ENCODE data around the gene MACROD2.

Gene MACROD2

DNA sequence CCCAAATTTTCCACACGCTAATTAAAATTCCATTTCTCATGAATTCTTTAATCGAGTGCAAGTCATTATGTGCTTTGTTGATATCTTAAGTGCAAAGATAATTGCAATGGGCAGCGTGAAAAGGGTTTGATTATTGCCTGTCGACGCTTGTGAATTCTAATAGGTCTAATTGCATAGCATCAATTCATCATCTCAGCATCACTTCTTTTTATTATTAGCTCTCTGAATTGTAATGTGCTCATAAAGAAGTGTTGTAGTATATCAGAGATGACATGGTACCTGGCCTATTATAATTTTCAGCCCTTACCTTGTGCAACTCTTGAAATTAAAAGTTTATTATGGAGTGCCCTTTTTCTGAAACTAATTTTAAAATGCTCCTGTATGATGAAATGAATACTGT lies 1208.9 kb downstream of the MACROD2 start:
- DNase-seq, result no peak

- no peak for DNase-seq
Measured at GRCh38 chr20:15205028-15205427, 1209.7 kb downstream of the MACROD2 start.

- DNase-seq, result no peak
Measured at GRCh38 chr20:15205719-15206118, 1210.4 kb downstream of the MACROD2 start.

- DNase-seq, result no peak
Measured at GRCh38 chr20:15209537-15209936, 1214.2 kb downstream of the MACROD2 start.

- no peak for DNase-seq
Measured at GRCh38 chr20:15214051-15214450, 1218.7 kb downstream of the MACROD2 start.

GRCh38 chr20:15220009-15220656 lies 1224.8 kb downstream of the MACROD2 start:
- DNase-seq, result no peak

DNA sequence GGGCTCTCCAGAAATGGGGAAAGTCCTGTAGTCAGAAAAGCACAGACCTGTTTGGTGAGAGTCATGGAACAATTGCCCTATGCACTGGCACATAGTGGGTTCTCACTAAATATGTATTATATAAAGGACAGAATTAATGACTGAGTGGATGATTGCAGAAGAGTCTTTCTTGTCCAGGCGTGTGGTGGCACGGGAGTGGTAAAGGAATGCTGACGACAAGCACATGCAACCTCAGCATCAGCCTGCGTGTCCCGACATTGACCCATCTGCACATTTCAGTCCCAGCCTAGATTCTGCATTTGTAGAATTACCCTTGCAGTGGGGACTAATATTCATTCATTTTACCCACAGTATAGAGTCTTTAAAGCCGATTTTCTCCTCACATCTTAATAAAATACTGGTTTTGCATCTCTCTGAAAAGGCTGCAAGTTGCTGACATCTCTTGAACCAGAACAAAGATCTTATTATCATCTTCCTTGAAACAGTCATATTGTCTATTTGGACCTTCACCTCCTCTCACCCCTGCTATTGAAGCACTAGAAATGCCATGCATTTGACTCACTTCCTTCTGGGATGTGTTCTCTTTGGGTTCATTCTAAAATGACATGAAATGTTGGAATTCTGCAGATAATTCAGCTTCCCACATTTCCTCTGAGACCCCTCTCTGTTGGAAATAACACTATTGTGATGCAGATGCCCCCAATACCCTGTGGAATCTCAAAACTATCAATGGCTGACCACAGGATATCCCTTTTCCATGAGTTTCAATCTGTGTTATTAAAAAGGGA lies 1225.7 kb downstream of the MACROD2 start:
- no peak for DNase-seq

- DNase-seq, result no peak
Measured at GRCh38 chr20:15222502-15223330, 1227.4 kb downstream of the MACROD2 start.

DNA sequence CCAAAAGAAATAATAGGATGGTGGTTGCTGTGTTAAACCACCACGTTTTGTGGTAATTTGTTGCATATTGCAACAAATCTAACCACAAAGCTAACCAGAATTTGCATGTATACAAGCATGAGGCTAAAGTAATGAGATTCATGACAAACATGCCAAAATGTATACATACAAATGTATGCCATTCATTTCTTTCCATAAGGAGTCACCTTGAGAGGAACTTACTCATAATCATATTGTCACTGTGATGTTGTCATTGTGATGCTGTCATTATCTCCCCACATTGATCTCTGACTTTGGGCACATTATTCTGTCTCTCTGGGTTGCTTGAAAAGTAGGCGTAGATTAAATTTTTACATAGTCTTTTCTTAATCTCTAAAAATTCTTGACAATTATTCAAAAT lies 1228.9 kb downstream of the MACROD2 start:
- no peak for DNase-seq

DNA sequence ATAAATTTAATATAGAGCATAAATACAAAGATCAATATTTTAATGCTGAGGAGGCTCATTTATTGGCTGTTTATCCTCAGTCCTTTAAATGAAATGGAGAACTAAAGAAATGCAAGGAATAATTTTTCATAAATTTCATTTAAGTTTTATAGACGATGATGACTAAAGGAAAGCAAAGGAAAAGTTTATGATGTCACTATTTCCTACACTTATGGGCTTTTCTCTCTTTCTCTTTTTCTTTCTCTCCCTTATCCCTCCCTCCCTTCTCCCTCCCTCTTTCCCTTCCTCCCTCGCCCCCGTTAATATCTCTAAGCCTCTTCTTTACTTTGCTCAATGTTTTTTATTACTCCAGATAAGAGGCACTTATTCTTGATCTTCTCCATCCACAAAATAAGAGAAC lies 1231.8 kb downstream of the MACROD2 start:
- no peak for DNase-seq

DNA sequence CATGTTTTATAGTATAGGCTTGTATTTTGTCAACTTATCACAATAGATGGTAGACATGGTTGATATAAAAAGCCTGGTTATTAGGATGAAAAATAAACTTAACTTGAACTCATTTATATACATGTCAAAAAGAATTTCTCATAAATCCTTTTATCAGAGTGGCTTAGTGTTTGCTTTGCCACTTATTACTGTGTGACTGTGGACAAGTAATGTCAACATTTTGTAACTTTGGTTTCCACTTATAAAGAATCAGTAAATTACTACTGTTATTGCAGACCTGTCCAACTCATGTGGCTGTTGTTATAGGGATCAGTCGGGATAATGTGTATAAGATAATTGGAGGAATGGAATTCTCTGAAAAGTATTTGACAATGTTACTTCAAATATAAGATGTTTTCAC lies 1236.9 kb downstream of the MACROD2 start:
- no peak for DNase-seq

DNA sequence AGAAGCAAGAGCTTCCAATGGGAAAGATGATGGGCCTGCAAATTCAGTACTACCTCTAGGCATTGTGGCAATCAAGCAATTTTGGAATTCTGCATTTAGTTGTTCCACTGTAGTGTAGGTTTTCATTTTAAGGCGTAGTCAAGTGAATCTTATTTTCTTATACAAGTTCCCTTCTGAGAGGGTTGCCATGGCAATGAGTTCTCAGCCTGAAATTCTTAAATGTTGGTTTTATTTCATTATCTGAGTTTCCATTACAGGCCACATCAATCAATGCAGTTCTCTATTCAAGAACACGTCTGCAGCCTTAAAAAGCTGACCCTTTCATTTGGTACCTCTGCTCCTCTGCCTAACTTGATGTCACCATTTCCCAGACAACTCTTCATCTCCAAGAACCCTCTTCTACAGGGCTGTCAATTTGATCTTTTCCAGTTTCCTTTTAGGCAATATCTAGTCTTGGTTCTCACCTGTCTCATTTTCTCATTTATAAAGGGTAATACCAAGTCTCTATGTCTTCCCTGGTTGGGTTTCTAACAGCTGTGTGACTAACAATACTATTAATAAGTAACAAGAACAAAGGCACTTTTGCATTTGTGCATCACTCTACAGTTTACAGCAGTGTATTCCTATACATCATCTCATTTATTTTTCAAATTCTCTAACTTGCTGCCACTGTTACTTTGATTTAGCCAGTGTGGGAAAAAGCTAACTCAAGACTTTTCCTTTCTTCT lies 1240.3 kb downstream of the MACROD2 start:
- DNase-seq, result no peak

- DNase-seq, result no peak
Measured at GRCh38 chr20:15236812-15237211, 1241.5 kb downstream of the MACROD2 start.

GRCh38 chr20:15239542-15240206 lies 1244.4 kb downstream of the MACROD2 start:
- no peak for DNase-seq

DNA sequence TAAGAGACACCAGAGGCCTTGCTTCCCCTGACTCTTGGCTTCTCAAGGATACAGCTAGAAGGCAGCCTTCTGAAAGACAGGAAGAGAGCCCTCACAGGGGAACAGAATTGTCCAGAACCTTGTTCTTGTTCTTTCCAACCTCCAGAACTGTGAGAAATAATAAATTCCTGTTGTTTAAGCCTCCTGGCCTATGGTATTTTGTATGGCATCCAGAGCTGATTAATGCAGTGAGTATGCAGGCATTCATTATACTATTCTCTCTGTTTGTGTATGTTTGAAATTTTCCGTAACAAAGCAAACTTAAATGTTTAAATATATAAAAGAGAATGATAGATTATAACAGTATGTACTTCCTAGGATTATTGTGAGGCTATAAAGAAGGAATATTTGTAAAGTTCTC lies 1245.5 kb downstream of the MACROD2 start:
- DNase-seq, result no peak

GRCh38 chr20:15241681-15242080 lies 1246.4 kb downstream of the MACROD2 start:
- DNase-seq, result no peak

DNA sequence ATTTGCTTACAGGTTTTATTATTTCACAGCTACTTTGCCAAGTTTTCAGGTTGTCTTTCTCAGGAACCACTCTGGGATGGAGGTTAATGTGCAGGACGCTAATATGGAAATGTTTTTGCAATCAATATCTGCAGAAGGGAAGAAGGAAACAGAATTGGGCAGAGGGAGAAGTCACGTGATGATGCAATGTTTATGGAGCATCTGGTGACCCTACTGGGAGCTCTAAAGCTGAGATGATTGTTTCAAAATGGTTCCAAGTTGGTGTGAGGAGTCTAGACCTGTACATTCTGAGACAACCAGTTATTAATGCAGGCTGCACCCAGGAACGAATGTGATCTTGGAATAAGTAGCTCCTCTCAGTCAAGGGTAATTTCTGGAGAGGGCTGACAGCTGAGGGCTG lies 1247.5 kb downstream of the MACROD2 start:
- DNase-seq, result no peak

DNA sequence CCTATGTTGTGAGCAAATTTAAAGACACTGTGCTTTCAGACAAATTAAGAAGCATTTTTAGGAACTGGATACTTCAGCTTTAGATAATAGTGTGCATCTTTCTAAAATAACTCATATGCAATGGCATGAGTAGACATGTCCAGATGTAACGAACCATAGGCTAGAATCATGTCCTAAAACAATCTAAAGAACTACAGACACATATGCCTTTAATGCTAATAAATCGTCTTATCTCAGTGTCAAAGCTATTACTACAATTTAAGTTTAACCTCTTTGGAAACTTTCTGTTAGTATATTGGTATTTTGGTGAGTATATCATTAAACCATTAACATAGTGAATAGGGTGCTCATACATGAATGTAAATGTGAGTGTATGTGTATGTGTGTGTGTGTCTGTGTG lies 1250.6 kb downstream of the MACROD2 start:
- no peak for DNase-seq

DNA sequence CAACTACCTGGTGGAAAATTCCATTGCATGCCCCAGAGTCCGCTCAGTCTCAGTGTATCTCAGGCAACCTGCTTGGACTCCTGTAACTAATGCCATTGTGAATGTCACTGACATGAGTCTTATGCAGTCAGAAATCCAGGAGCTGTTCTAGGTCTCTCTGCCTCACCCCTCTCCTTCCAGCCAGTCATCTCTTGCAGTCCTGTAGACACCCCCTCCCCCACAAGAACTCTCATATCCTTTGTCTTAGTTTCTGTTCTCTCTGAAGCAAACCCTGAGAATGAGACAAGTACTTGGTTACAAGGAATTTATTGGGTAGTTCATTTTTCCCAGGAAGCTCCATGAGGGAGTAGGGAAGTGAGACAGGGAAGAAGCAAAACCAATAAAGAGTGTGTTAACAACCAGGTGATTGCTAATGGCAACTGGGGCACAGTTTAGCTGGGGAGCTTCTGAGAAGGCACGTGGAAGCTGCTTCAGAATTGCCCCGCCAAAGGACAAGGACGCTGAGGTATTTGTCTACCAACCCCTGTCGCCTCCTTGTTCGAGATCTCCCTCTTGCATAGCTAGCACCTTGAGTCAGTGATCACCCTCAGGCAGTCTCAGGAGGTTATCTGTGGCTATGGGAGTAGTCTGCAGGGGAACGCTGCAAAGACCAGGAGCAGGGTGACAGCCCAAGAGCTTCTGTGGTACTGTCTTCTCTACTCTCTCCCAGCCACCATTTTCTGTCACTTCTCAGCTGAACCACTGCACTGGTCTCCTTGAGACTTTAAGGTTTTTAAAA lies 1253.5 kb downstream of the MACROD2 start:
- DNase-seq, result no peak

GRCh38 chr20:15251171-15251570 lies 1255.9 kb downstream of the MACROD2 start:
- no peak for DNase-seq

DNA sequence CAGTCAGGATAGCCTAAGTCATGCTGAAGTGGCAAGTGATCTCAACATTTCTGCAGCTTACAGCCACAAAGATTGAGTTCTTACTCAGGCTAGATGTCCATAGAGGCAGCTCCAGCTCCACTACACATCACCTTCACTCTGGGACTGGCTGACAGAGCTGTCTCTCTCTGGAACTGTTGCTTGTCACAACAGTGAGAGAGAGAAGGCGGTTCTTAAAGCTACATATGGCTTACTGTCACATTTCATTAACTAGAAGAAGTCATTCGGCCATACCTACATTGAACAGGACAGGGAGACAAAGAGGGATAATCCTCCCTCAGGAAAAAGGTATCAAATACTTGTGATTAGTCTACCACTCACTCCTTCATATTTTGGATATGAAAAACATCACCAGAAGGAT lies 1257.0 kb downstream of the MACROD2 start:
- DNase-seq, result no peak

- DNase-seq, result no peak
Measured at GRCh38 chr20:15253431-15253830, 1258.1 kb downstream of the MACROD2 start.

All from stimulated activated CD4-positive, alpha-beta T cell treated with anti-CD3 and anti-CD28 coated beads, Interleukin-12 subunit alpha, Interleukin-12 subunit beta, amount 100 ng/mL, for 4 hours (primary cell).